GM21825 (cell line): Measurements from ENCODE around the gene THRB.
"Not testable (repeated sequence)": the region's sequence is repeated elsewhere in the genome, so short reads cannot be mapped to it uniquely, and the experiment has no call there.

Experiments used
- ATAC-seq: cut with Tn5 transposase; IDR thresholded peaks from one replicate; pipeline ENCODE4 v1.9.1; 2021; ENCODE audit warnings: mild to moderate bottlenecking, moderate library complexity; ENCODE audit not compliant: unreplicated experiment

THRB gene

DNA sequence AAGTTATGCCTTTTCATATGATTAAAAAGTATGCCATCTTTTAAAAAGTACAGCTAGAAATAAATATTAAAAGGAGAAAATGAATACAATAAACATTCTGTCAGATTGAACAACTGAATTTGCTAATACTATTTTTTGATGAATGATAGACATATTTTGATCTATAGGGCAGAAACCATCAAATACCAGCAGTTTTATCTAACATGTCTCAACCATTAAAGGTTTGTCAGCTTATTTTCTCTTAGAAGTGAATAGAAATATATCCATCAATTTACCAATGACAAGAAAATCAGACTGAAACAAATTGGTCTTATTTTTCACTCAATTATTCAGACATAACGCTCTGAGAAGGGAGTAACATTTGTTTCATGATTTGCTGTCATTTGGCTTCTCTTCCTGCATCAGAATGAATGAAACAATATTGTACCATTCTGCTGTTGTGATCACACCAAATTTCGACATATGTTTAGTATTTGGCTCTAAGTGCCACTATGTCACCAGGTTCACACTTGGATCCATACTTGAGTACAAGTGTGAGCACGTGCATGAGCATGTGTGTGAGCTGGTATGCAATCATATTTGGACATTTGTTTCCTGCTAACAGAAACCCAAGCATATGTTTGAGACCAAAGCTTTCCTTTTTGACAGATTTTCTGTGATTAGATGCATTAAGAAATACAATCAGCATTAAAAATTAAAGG lies 86.5 kb downstream of the THRB start:
- ATAC-seq = no peak

DNA sequence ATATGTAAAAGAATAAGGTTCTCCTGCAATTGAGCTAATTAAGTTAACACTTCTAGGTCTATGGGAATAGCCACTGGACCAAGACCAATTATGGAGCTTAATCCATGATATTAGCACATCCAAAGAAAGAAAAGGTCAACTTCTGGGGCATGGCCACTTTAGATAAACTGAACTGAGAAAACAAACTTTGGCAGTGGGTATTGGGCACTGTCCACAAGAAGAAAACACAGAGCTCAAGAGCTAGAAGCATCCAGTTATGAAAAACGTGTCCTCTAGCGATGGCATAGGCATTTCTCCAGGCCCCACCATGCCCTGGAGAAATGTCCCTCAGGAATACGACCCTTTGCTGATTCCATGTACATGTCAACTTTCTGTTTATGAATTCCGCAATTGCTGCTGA lies 87.8 kb downstream of the THRB start:
- ATAC-seq = no peak

DNA sequence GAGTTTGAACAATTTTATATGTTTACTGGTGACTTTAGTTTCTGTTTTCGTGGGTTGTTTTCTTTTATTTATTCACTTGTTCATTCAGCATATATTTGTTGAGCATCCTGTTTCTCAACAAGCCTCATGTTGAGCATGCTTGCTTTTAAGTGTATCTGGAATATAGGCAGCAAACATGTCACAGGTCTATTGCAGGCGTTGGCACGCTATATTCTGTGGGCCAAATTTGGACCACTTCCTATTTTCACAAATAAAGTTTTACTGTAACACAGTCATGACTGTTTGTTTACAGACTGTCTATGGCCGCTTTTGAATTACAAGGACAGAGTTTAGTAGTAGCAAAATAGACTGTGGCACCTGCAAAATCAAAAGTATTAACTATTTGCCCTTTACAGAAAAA lies 89.6 kb downstream of the THRB start:
- ATAC-seq = no peak

DNA sequence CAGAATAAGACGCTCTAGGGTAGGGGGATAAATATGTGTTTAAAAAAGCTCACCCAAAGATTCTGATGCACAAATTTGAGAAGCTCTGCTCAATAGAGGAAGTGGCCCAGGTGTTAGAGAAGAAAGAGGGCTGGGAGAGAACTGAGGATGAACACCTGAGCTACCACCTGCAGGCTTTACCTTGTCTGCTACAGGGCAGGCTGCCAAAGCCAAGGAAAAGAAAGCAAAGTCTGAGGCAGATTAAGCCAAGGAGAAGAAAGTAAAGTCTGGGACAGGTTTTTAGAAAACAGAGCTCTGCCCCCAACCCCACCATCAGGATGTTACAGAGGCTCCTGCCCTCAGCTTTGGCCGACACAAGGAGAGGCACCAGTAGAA lies 92.9 kb downstream of the THRB start:
- ATAC-seq = no peak

DNA sequence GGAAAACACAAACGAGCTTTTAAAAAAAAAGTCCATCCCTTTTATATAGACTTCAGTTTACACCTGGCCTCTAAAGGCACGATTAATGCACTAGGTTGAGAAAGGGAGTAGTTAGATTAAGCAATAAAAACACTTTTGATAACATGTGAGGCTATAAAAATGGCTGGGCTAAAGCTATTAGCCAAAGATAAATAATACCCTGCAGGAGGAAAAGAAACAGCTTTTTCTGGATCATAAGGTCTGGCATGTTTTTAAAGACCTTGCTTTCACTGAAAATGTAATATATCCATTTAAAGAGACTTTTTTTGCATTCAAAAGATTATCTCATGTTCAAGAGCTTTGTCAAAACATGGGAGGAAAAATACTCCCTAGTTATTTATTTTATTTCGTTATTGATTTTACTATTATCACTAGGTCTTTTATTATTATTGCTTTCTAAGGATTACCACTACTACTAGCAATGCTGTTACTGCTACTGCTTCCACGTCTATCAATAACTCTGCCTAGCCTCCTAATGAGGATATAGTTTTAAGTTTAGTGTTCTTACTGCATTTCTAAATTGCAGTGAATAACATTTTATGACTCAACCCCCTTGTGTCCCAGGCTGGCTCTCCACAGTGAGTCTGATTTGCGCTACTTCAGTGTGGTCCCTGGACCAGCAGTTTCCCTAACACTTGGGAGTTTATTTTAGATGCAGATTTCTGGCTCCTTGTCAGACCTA lies 93.4 kb downstream of the THRB start:
- ATAC-seq = no peak

DNA sequence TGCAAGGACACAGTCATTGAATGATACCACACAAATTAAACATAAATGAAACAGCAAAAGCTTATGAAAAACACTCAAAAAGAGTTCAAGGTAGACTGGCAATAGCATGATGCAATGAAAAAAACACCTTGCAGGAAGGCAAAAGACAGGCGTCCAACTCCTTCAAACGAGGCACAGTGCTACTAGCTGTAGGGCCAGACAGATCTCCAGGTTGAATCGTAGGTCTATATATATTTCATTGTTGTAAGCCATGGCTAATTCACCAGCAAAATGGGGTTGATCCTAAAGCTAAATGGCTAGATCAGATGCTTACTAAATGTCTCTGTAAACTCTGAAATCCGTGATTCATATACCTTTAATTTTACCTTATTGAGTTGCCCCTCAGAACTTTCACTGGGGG lies 94.2 kb downstream of the THRB start:
- no peak for ATAC-seq

DNA sequence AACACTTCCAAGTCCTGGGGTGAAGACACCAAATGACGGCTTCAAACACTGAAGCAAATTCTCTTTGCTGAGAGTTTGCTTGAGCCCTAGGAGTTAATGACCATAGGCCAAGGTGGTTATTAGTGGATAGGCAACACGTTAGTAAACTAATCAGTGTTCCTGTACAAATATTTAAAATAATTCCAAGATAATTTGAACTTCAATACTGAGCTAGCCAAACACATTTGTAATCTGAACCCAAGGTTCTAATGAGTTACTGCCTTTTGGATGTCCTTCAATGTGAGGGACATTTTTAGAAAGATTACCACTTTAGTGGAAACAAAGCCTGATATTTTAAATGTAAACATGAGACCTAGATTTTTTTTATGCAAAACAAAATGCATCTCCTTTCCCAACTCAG lies 94.6 kb downstream of the THRB start:
- no peak for ATAC-seq

DNA sequence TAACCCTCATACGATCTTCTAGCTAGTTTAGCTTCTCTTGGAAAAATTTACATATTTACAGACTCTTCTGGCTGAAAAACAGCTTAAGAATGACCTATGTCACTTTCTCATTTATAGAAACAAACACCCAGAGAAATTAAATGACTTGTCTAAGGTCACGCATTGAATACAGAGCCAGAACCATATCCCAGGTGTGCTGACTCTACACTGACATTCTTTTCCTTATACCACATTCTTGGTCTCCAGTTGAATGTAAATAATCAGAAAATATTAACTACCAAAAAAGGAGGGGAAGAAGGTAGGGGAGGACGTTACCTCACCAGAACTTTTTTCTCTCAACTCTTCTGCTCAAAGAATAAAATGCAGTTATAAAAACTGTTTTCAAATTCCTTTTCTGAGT lies 95.0 kb downstream of the THRB start:
- no peak for ATAC-seq

DNA sequence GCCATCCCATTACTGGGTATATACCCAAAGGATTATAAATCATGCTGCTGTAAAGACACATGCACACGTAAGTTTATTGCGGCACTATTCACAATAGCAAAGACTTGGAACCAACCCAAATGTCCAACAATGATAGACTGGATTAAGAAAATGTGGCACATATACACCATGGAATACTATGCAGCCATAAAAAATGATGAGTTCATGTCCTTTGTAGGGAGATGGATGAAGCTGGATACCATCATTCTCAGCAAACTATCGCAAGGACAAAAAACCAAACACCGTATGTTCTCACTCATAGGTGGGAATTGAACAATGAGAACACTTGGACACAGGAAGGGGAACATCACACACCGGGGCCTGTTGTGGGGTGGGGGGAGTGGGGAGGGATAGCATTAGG lies 95.9 kb downstream of the THRB start:
- ATAC-seq = not testable (repeated sequence)

DNA sequence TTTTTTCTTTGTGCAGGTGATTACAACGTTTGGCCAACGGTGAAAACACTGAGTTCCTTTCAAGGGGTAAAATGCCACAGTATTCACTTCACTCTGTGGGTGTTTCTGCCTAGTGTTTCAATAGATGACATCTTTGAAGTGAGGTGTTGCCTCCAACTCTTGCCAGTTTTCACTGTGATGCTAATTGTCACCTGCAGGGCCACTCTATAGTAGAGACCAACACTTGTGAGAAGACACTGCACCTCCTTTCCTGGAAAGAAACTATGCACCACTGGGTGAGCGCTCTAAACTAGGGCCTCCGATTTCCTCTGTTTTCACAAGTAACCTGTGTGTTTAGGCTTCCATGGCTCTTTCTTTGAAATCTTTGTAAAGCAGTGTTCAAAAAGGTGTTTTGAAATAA lies 98.3 kb downstream of the THRB start:
- ATAC-seq = no peak

DNA sequence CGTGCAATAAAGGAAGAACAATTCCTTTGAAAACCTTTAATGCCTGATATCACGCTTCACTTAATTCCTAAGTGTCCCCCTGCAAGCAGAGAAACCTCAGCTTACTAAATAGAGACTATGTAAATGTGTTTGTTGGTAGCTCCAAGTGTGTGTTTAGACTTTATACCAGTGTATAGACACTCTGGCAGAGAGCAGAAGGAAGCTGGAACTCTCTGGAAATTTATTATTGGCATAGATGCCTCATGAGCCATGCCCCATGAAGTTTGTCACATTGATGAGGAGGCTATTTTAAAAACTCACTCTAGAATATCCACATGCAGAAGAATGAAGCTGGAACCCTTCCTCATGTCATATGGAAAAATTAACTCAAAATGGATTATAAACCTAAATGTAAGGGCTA lies 99.9 kb downstream of the THRB start:
- no peak for ATAC-seq

DNA sequence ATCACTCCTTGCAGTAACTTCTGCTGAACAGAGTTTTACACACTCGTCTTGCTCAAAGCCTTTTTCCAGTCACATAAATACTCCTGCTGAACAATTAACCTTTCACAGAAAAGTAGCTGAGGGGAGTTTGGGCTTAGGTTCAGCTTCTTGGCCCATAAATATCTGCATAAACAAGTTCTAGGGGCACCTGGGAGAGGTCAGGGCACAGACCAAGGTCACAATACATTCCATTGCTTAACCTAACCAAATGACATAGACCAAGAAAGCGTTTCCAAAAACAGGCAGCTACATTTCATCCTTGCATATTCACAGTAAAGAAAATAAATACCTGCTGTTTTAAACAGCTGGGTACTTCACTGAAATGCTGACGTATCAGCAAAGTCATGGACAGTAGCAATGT lies 101.3 kb downstream of the THRB start:
- ATAC-seq = no peak

DNA sequence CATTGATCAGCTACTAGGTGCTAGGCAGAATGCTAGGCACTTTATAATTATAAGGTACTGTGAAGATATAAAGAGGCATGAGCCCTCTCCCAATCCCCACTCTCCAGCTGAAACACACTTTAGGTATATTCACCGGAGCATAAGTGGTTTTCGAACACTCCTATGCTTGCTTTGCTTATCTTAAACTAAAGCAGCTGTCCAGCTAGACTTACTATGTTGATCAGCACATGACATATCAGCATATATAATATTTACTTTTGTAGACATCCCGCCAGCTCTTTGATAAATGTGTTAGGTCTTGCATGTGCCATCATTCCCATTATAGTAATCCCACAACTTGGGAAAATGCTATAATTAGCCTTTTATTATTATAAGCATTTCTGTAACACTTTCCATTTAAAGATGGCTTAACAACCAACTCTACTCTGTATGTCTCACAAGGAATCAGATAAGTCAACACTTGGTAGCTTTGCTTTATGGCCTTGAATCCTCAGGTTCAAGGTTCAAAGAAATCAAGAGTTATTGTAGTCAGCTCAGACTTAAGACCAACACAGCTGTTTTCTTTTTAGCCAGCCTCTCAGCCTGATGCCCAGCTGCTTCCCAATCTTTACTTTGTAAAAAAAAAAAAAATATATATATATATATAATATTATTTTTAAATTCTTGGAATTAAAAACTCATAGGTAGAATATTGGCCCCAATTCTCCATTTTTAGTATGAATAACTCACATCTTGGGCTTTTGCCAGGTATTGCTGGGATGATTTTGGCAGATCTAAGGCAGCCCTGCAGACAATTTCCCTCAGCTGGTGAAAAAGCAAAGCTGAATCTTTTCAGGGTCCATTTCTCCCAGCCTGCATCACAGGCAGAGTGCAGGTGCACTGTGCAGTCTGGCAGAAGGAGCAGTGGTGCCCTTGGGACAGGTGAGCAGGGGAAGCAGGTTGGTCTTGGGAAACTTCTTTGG lies 104.2 kb downstream of the THRB start:
- no peak for ATAC-seq

DNA sequence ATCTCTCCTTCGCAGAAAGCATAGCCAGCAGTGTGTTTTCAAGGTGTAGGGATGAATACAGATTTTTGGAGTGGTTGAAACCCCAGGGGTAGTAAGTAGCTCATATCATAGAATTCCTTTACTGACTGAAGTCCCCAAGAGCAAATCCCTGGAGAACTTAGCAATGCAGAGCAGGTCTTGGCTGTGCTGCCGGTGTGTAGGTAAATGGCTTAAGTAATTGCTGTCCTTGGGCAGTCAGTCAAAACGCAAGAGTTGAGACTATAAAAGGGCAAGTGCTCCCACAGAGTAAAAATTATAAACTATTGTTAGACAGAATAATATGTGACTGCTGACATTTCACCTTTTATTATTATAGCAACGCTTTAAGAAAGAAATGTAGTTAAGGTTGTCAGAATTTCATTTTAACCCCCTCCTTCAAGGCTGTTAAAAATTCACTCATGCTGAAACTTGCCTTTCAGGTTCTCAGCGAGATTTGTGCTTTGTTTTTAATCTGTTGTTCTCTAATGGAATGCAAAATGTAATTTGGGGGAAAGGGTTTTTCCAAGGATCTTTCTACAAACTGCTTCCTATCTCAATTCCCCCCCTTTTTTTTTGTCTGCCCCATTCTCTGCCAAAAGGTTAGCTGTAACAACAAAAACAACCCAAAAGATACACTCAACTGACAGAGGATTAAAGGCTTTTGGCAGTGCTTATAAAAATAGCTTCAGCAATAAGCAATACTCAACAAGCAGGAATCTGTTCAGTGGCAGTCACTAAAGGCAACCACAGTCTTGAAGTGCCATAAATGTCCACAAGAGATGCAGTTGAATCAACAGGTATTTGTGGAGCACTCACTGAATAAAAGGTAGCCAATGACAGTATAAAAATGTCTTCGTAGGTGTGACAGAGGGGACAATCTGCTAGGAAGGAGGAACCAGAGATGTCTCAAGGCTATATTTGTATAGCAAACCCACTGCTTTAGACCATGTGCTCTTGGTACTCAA lies 105.3 kb downstream of the THRB start:
- ATAC-seq = no peak

DNA sequence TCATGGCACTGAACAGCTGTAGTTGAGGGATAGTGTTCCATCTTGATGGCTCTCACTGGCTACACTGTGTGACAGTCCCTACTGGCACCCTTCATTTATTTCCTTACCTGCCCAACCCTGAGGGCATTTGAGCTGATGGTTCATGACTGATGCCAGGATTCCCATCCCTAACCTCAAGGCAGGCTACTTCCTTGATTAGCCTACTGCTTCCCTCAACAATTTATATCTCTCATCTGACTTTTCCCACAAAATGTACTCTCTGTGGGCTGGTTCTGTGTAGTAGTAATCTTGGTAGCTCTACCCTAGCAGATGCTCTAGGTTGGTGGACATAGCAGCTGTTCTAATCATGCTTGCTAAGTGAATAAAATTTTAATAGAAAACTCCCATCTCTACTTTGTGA lies 106.0 kb downstream of the THRB start:
- ATAC-seq = no peak

DNA sequence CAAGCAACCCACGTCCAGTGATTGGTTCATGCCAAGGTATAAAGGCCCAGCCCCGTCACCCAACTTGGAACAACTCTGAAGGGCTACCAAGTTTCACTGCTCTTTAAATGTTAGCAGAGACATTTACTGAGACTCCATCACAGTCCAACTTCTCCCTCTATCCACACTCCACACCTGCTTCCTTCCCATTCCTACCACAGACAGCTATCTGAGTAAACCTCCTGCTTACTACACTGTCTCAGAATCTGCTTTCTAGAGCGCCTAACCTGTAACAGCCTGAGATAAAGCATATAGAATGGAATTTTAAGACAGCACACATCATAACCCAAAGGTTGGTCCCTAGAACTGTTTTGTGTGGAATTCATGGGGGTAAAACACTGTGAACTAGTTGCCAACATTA lies 106.5 kb downstream of the THRB start:
- ATAC-seq = no peak

DNA sequence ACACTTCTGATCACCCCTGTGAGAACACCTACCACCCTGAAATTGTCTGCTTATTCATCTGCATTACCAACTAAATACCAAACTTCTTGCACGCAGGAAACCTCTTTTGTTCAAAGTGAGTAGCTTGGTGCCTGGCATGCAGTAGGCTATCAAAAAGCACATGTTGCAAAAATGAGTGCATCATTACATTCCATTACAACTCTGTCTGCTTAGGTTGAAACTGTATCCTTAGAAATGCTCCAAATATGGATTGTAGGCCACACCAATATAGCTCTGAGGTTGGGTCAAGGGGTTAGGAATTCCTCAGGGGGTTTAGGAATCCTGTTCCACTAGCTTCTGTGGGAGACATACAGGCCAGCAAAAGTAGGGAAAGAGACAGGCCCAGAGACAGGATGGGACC lies 107.2 kb downstream of the THRB start:
- no peak for ATAC-seq

DNA sequence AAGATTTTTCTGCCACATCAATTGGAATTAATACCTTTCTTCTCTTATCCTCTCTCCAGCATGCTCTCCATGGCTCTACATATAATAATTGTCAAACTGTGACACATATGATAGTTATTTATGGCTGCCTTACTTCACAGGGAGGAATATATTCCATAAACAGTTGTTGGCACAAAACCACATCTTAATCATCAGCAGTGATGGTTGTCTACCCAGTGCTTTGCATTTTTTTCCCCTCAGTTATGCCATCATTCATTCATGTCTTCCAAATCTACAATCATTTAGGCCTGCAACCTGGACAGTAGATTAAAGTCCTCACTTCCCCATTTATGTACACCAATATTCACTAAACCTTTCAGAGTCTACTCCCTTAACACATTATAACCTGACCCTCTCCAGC lies 107.7 kb downstream of the THRB start:
- ATAC-seq = no peak

DNA sequence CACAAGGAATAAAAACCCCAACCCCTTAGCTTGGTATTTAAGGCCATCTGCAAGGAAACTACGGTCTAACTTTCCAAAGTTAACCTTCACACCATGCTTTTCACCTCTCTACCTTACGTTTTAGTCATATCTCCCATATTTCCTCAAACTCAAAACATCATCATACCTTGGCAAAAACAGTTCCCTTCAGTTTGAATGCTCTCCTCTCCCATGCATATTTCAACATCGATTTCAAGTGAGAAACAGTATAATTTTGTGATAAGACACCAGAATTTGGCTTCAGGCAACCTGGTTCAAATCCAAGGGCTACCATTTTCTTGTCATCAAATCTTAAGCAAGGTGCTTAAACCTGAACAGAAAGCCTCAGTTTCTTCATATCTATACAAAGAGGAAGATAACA lies 108.2 kb downstream of the THRB start:
- ATAC-seq = no peak

DNA sequence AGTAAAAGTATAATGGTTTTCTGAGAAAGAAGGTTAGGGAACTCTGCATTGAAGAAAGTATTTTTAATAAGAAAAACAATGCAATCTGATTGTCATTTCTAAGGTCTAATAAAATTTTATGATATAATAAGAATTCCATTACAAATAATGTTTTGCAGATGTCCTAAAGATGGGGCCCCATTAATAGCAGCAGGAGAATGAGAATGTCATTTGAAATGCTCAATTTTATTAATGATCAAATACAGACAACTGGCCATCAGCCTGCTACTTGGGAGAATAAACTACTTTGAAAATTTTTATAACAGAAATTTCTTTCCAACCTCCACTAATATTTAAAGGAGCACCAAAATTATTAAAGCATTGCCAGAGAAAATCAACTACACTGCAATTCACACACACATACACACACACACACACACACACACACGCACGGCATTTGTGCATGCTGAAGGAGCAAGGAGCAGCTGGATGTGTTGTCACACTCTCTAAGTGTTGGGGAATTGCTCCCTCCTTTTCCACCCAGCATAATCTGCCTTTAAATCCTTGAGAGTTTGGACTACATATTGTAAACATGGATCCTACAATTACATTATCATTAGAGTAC lies 109.5 kb downstream of the THRB start:
- no peak for ATAC-seq
